ENCODE data around the gene RETN. TPM values are rescaled to one million over a fixed set of nuclear protein-coding genes. Genes with fewer than 3 reads are reported as not detected.

The RETN gene
- total and polyA plus RNA-seq, 2 of the 8 experiments (the other 6 are each of a cell fraction or from before 2014, with no cell fraction given), result not detected

DNA sequence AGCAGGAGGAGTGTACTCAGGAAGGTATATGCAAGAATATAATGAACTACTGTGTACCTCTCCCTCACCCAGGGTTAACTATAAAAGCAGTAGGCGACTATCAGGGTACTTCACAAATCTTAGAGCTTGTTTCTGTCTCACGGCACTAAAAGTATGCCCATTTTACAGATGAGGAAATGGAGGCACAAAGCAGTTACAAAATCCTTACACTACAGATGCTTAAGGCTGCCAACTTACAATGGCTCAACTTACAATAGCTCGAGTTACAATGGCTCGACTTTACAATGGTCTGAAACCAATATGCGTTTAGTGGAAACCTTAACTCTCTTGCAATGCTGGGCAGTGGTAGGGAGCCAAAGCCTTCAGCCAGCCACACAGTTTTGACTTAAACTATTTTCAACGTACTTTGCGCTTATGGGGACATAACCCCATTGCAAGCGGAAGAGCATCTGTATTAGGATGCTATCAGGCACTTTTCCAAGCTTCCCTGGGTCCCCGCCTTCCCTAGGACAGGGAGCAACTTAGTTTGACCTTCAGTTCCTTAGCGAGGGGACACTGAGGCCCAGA, 29.0 kb downstream of the RETN start:
- no peak for FAIRE-seq
- H3K4me1 ChIP-seq (replicated peaks in 1 of 4; ENCODE audit: control insufficient read depth in 3 of 4, insufficient read depth in 4 of 4, low read length in 3 of 4), result peaks cover 0 to 16% (median 8%) of the 10 kb centered on the region in 4 experiments; a peak in 5 of 7 replicates
- H3K56ac ChIP-seq (replicated peaks; ENCODE audit: insufficient read length, low read depth, low read length), result no peak overlapping the region
- H4K5ac ChIP-seq (ENCODE audit: insufficient read length, low read depth, low read length), result no peak overlapping the region
- no peak for DNase-seq (ENCODE audit: low read depth in 1 of 2, low spot score in 2 of 2)
- no peak overlapping the region for H2AK5ac ChIP-seq (ENCODE audit: low read depth, low read length)
- H3K27me3 ChIP-seq (replicated peaks in 1 of 4; ENCODE audit: control insufficient read depth in 3 of 4, extremely low read depth in 1 of 4, insufficient read depth in 3 of 4, low read length in 3 of 4), result no peaks in the 10 kb centered on the region; a peak in 2 of 7 replicates
- H3K14ac ChIP-seq (ENCODE audit: insufficient read length), result no peak overlapping the region
- no peaks in the 10 kb centered on the region; a peak in 1 of 4 replicates for H3K9me3 ChIP-seq (ENCODE audit: insufficient read depth in 2 of 2, low read depth in 1 of 2, low read length in 1 of 2)
- no peak overlapping the region for H2AFZ ChIP-seq (ENCODE audit: low read length)
- WGBS, 2 experiments (ENCODE audit: extremely low coverage in 1 of 2, insufficient coverage in 1 of 2, insufficient read length in 1 of 2, insufficient replicate concordance in 2 of 2, low coverage in 1 of 2, low lambda C conversion rate in 2 of 2, missing lambda C conversion rate in 1 of 2), result 76% methylated on average over 10 of the region's 10 CpGs; no CpG with 5 or more reads in 1 of the 2 experiments
- CTCF ChIA-PET (ENCODE audit: partially characterized antibody), result interaction anchor here (0.6 to 2.9 kb wide), 9 partner anchors 12 to 1748 kb away, joined by 3 to 21 read pairs (median 4); partner anchors contain the start of gene TRAPPC5
- H2BK20ac ChIP-seq (ENCODE audit: low read length), result no peak overlapping the region
- H3K4me3 ChIP-seq (ENCODE audit: extremely low read depth in 1 of 4, insufficient read depth in 2 of 4, low read depth in 3 of 4, low read length in 4 of 4), result no peak overlapping the region
- no peak overlapping the region for H4K8ac ChIP-seq (ENCODE audit: extremely low read depth, insufficient read depth, low read length)
- no peaks in the 10 kb centered on the region for H3K79me1 ChIP-seq (ENCODE audit: low read depth, low read length)
- H4K20me1 ChIP-seq (replicated peaks in 1 of 2; ENCODE audit: control insufficient read depth in 1 of 2, insufficient read depth in 2 of 2, low read length in 2 of 2), result peaks cover 0 to 2% of the 10 kb centered on the region in 2 experiments
- no peak overlapping the region for H2BK5ac ChIP-seq (ENCODE audit: low read depth, low read length)
- H3K4me2 ChIP-seq (ENCODE audit: insufficient read depth in 1 of 2, low read depth in 2 of 2, low read length in 2 of 2), result no peak overlapping the region
- no peak overlapping the region for H3K9ac ChIP-seq (replicated peaks in 1 of 4; ENCODE audit: extremely low read depth in 1 of 4, low read depth in 3 of 4, low read length in 3 of 4)
- H3K18ac ChIP-seq (ENCODE audit: extremely low read depth, low read length), result no peak overlapping the region
- H3K23ac ChIP-seq (ENCODE audit: insufficient read length), result no peak overlapping the region
- H3K36me3 ChIP-seq (ENCODE audit: control insufficient read depth in 2 of 4, insufficient read depth in 4 of 4, low read length in 3 of 4), result no peaks in the 10 kb centered on the region
- no peaks in the 10 kb centered on the region for H3K79me2 ChIP-seq (ENCODE audit: control insufficient read depth in 1 of 2, insufficient read depth in 2 of 2, low read length in 2 of 2)
- POLR2A ChIA-PET (ENCODE audit: partially characterized antibody), result interaction anchor here (0.8 to 1.5 kb wide), 3 partner anchors 10 to 21 kb away, joined by 3 read pairs; no protein-coding TSS in a partner anchor
- H3K23me2 ChIP-seq (ENCODE audit: low read depth, low read length), result peaks cover 2% of the 10 kb centered on the region; the same call in 1 of the 2 replicates
- TF ChIP-seq HDAC2 (IDR thresholded peaks at IDR 0.05; ENCODE audit: borderline replicate concordance in 1 of 2, low read depth in 2 of 2, low read length in 2 of 2) (peak in 1 of 2 experiments; percentile 88; a peak in 1 of 4 replicates), SP1 (IDR thresholded peaks at IDR 0.05; ENCODE audit: low read depth, low read length) (no peak), JUN (IDR thresholded peaks at IDR 0.05; ENCODE audit: low read depth, low read length) (no peak), CHD2 (IDR thresholded peaks at IDR 0.05; ENCODE audit: low read length) (no peak), SUZ12 (IDR thresholded peaks at IDR 0.05; ENCODE audit: low read length) (no peak), KDM1A (IDR thresholded peaks at IDR 0.05; ENCODE audit: borderline replicate concordance, low read length) (peak; percentile 97)
- TF ChIP-seq, protein P1, sequence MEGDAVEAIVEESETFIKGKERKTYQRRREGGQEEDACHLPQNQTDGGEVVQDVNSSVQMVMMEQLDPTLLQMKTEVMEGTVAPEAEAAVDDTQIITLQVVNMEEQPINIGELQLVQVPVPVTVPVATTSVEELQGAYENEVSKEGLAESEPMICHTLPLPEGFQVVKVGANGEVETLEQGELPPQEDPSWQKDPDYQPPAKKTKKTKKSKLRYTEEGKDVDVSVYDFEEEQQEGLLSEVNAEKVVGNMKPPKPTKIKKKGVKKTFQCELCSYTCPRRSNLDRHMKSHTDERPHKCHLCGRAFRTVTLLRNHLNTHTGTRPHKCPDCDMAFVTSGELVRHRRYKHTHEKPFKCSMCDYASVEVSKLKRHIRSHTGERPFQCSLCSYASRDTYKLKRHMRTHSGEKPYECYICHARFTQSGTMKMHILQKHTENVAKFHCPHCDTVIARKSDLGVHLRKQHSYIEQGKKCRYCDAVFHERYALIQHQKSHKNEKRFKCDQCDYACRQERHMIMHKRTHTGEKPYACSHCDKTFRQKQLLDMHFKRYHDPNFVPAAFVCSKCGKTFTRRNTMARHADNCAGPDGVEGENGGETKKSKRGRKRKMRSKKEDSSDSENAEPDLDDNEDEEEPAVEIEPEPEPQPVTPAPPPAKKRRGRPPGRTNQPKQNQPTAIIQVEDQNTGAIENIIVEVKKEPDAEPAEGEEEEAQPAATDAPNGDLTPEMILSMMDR (IDR thresholded peaks at IDR 0.05; ENCODE audit: control extremely low read depth in 1 of 3, insufficient read depth in 1 of 3, low read depth in 1 of 3, low read length in 3 of 3), result no peak
- no peak overlapping the region for H2BK120ac ChIP-seq (replicated peaks; ENCODE audit: low read depth, low read length)
- no peak overlapping the region for H3K4ac ChIP-seq (replicated peaks; ENCODE audit: insufficient read length, low read depth, low read length)
- no peak overlapping the region for H3K27ac ChIP-seq (ENCODE audit: low read depth, low read length)
- no peak overlapping the region for H2BK12ac ChIP-seq (ENCODE audit: low read depth, low read length)
- H4K91ac ChIP-seq (replicated peaks; ENCODE audit: insufficient read length, low read length), result no peak overlapping the region
- H2BK15ac ChIP-seq (ENCODE audit: low read length), result no peak overlapping the region

Measured in H1 (cell line).